OCI-LY1 (cell line): ENCODE data around the gene USP19.

ENCODE experiments used
- H2AFZ ChIP-seq: fragments of 200-600 bp; sonication (generic), shearing (Covaris generic); 2 replicates; pipeline ENCODE4 v1.6.0; 2014; ENCODE audit warnings: antibody characterized with exemption, mild to moderate bottlenecking, low read length
- H3F3A ChIP-seq: fragments of 200-600 bp; sonication (generic), shearing (Covaris generic); 2 replicates; pipeline ENCODE4 v1.6.0; 2014; ENCODE audit warnings: mild to moderate bottlenecking, antibody characterized with exemption, low read length, moderate library complexity; ENCODE audit not compliant: insufficient read depth
- H3K27ac ChIP-seq: fragments of 200-600 bp; sonication (generic); 2 replicates; pipeline ENCODE4 v1.5.1; 2014; ENCODE audit warnings: low read length, mixed run types, mild to moderate bottlenecking, low read depth; ENCODE audit not compliant: poor library complexity, severe bottlenecking
- H3K27me3 ChIP-seq: fragments of 200-600 bp; sonication (generic); 2 replicates; pipeline ENCODE4 v1.6.0; 2014; ENCODE audit warnings: antibody characterized with exemption, mild to moderate bottlenecking, low read length, moderate library complexity; ENCODE audit not compliant: insufficient read depth
- H3K36me3 ChIP-seq: fragments of 200-600 bp; sonication (generic); 2 replicates; pipeline ENCODE4 v1.6.1; 2014; ENCODE audit warnings: mild to moderate bottlenecking, antibody characterized with exemption, low read length, moderate library complexity, mixed read lengths; ENCODE audit not compliant: insufficient read depth
- H3K4me1 ChIP-seq: fragments of 200-600 bp; sonication (generic); 2 replicates; pipeline ENCODE4 v1.5.1; 2014; ENCODE audit warnings: mild to moderate bottlenecking, low read length, moderate library complexity; ENCODE audit not compliant: insufficient read depth, severe bottlenecking
- H3K4me2 ChIP-seq: fragments of 200-600 bp; sonication (generic), shearing (Covaris generic); 2 replicates; pipeline ENCODE4 v1.6.1; 2014; ENCODE audit warnings: low read length
- H3K4me3 ChIP-seq: fragments of 200-600 bp; sonication (generic); 2 replicates; pipeline ENCODE4 v1.5.1; 2014; ENCODE audit warnings: low read length, low read depth, mild to moderate bottlenecking, mixed read lengths; ENCODE audit not compliant: poor library complexity, severe bottlenecking
- H3K79me2 ChIP-seq: fragments of 200-600 bp; shearing (Covaris generic); 2 replicates; pipeline ENCODE4 v1.6.1; 2016; ENCODE audit warnings: mixed run types, low read length, mixed read lengths; ENCODE audit not compliant: insufficient read depth
- H3K9ac ChIP-seq: fragments of 200-600 bp; sonication (generic), shearing (Covaris generic); 2 replicates; pipeline ENCODE4 v1.6.1; 2014; ENCODE audit warnings: mild to moderate bottlenecking, low read length, mixed read lengths
- H3K9me2 ChIP-seq: fragments of 200-600 bp; sonication (generic), shearing (Covaris generic); 2 replicates; pipeline ENCODE4 v1.6.1; 2014; ENCODE audit warnings: low read depth, mild to moderate bottlenecking, low read length, mixed read lengths
- H3K9me3 ChIP-seq: fragments of 200-600 bp; shearing (Covaris generic); 2 replicates; pipeline ENCODE4 v1.6.1; 2014; ENCODE audit warnings: low read length, mixed read lengths
- H4K20me1 ChIP-seq: fragments of 200-600 bp; sonication (generic), shearing (Covaris generic); 2 replicates; pipeline ENCODE4 v1.6.0; 2016; ENCODE audit warnings: mild to moderate bottlenecking, low read length; ENCODE audit not compliant: insufficient read depth
- CTCF ChIP-seq: fragments of 200-600 bp; sonication (generic), shearing (Covaris generic); IDR thresholded peaks from 2 replicates; pipeline ENCODE4 v1.5.1; 2017; ENCODE audit warnings: mild to moderate bottlenecking, antibody characterized with exemption, low read length, moderate library complexity, mixed read lengths
- EZH2 ChIP-seq: fragments of 200-600 bp; sonication (generic), shearing (Covaris generic); IDR thresholded peaks from 2 replicates; pipeline ENCODE4 v1.8.0; 2017; ENCODE audit warnings: borderline replicate concordance, mixed run types, mild to moderate bottlenecking, antibody characterized with exemption, low read length, moderate library complexity, mixed read lengths

Gene USP19

GRCh38 chr3:49123687-49124086, 3.1 kb upstream of the USP19 start:
- Histone ChIP-seq H3K27me3 (no peaks in the 10 kb centered on the region), H3K27ac (no peak overlapping the region), H3K4me1 (peaks cover 20% of the 10 kb centered on the region), H2AFZ (no peak overlapping the region), H3K9me2 (no peaks in the 10 kb centered on the region), H3K36me3 (peaks cover 7% of the 10 kb centered on the region; the same call in 1 of the 2 replicates), H3K4me2 (no peak overlapping the region), H3F3A (no peaks in the 10 kb centered on the region), H4K20me1 (no peaks in the 10 kb centered on the region), H3K79me2 (no peaks in the 10 kb centered on the region), H3K9ac (no peak overlapping the region), H3K9me3 (no peaks in the 10 kb centered on the region), H3K4me3 (no peak overlapping the region)
- TF ChIP-seq EZH2: no peak
- no peak for TF ChIP-seq CTCF

DNA sequence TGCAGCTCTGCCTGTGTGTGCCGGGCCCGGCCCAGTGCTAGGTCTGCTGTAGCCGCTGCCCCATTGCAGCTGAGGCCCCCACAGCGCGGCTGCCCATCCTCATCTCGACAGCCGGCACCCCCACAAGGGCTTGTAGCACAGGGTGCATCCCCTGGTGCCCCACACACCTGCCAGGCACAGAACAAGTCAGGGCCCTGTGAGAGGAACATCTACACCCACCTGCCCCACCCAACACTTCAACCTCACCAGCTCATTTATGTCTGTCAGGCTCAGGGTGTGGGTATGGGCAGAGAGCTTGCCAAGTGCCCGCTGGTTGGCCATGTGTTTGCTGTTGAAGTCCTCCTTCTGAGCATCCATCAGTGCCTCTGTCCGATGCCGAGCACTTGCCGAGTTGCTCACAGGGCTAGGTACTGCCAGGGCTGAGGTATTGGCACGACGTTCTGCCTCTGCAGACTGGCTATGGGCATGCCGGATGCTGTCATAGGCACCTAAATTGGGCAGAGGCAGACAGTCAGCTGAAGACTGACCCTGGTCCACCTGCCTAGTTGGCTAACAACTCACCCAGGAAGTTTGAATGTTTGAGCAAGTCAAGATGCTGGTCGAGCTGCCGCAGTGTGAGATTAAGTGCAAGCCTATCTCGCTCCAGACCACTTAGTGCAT, 2.4 kb upstream of the USP19 start:
- H3K36me3 ChIP-seq: peaks cover 14% of the 10 kb centered on the region; the same call in 1 of the 2 replicates

DNA sequence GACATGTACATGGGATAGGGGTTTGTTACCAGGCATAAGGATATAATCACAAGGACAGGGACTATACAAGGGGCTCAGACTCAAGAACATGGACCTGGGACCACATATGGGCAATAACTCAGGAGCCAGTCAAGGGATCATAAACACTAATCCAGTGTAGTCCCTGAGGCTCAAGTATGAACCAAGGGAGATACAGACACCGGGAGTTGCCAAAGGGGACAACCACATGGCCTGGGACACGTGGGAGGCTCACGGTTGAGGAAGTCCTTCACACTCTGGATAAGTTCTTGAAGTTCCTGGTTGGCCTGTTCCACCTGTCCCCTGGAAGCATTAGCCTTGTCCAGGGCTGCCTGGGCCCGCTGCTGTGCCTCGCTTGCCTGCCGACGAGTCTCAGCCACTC, 1.8 kb upstream of the USP19 start:
- Histone ChIP-seq H3F3A (no peaks in the 10 kb centered on the region), H3K36me3 (peaks cover 19% of the 10 kb centered on the region), H3K4me2 (no peak overlapping the region), H3K9me3 (no peaks in the 10 kb centered on the region), H3K79me2 (no peaks in the 10 kb centered on the region), H3K9me2 (no peaks in the 10 kb centered on the region), H4K20me1 (no peaks in the 10 kb centered on the region), H3K4me1 (peaks cover 20% of the 10 kb centered on the region), H3K4me3 (no peak overlapping the region), H3K27ac (no peak overlapping the region), H3K27me3 (no peaks in the 10 kb centered on the region), H3K9ac (no peak overlapping the region), H2AFZ (no peak overlapping the region)
- TF ChIP-seq CTCF: no peak
- TF ChIP-seq EZH2: no peak

More for the DNA sequence above, 2.4 kb upstream of the USP19 start:
- TF ChIP-seq EZH2 (no peak), CTCF (no peak)
- Histone ChIP-seq H2AFZ (no peak overlapping the region), H4K20me1 (no peaks in the 10 kb centered on the region), H3K9ac (no peak overlapping the region), H3F3A (no peaks in the 10 kb centered on the region), H3K9me3 (no peaks in the 10 kb centered on the region), H3K4me2 (no peak overlapping the region), H3K27me3 (no peaks in the 10 kb centered on the region), H3K79me2 (no peaks in the 10 kb centered on the region), H3K4me3 (no peak overlapping the region), H3K9me2 (no peaks in the 10 kb centered on the region), H3K4me1 (peaks cover 20% of the 10 kb centered on the region), H3K27ac (no peak overlapping the region)
